Hepatocyte (in vitro differentiated cells): Measurements from ENCODE around the gene NUDT21.

Experiments used
- EZH2 ChIP-seq: fragments of 200-600 bp; sonication (generic); IDR thresholded peaks from 2 replicates; pipeline ENCODE4 v1.6.1; 2016; ENCODE audit warnings: antibody characterized with exemption, mild to moderate bottlenecking, borderline replicate concordance
- EZH2phosphoT487 ChIP-seq: fragments of 200-600 bp; sonication (generic); IDR thresholded peaks from one replicate; pipeline ENCODE4 v1.6.1; 2018; ENCODE audit warnings: antibody characterized with exemption, mild to moderate bottlenecking, low read depth, moderate library complexity; ENCODE audit not compliant: unreplicated experiment, severe bottlenecking
- TF ChIP-seq, protein P1 (sequence below): fragments of 200-600 bp; sonication (generic); IDR thresholded peaks from 2 replicates; pipeline ENCODE4 v1.5.1; 2016; ENCODE audit warnings: antibody characterized with exemption, mild to moderate bottlenecking; ENCODE audit not compliant: poor library complexity

DNA sequence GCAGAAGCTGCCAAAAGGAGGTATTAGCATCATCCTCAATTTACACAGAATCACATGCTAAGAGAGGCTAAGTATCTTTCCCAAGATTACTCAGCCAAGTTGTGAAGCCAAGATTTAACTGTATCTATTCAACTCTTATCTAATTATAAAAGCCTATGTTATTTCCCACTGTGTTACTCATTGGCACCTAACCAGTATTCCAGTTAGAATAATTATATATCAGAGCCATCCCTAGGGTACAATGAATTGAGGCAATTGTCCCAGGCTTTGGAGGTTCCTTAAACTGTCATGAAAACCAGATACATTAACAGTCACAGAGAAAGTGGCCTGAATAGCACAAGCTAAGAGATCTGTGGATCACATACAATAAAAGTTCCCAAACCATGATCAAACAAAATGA is 14.9 kb downstream of the NUDT21 start:
- TF ChIP-seq EZH2phosphoT487 (no peak), EZH2 (no peak)
- TF ChIP-seq, protein P1, sequence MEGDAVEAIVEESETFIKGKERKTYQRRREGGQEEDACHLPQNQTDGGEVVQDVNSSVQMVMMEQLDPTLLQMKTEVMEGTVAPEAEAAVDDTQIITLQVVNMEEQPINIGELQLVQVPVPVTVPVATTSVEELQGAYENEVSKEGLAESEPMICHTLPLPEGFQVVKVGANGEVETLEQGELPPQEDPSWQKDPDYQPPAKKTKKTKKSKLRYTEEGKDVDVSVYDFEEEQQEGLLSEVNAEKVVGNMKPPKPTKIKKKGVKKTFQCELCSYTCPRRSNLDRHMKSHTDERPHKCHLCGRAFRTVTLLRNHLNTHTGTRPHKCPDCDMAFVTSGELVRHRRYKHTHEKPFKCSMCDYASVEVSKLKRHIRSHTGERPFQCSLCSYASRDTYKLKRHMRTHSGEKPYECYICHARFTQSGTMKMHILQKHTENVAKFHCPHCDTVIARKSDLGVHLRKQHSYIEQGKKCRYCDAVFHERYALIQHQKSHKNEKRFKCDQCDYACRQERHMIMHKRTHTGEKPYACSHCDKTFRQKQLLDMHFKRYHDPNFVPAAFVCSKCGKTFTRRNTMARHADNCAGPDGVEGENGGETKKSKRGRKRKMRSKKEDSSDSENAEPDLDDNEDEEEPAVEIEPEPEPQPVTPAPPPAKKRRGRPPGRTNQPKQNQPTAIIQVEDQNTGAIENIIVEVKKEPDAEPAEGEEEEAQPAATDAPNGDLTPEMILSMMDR = no peak
